Neural progenitor cell (in vitro differentiated cells): Measurements from ENCODE around the gene ERMP1. TPM values are rescaled to one million over a fixed set of nuclear protein-coding genes. Genes with fewer than 3 reads are reported as not detected.

Source experiments
- DNase-seq: peaks from one replicate; pipeline ENCODE4 v3.0.0-alpha.2; 2016; ENCODE audit warnings: low spot score
- H2AFZ ChIP-seq: fragments of 200-600 bp; sonication (generic); replicated peaks from 2 replicates; pipeline ENCODE4 v1.6.1; 2016; ENCODE audit warnings: antibody characterized with exemption
- H3F3A ChIP-seq: fragments of 200-600 bp; sonication (generic); 2 replicates; pipeline ENCODE4 v1.6.1; 2016; ENCODE audit warnings: antibody characterized with exemption, low read depth
- H3K27ac ChIP-seq: fragments of 200-600 bp; sonication (generic); 2 replicates; pipeline ENCODE4 v1.5.1; 2016; ENCODE audit warnings: mild to moderate bottlenecking
- H3K27me3 ChIP-seq: fragments of 200-600 bp; sonication (generic); 2 replicates; pipeline ENCODE4 v1.6.1; 2016; ENCODE audit warnings: mild to moderate bottlenecking, moderate library complexity
- H3K36me3 ChIP-seq: fragments of 200-600 bp; sonication (generic); 2 replicates; pipeline ENCODE4 v1.5.1; 2016
- H3K4me1 ChIP-seq: fragments of 200-600 bp; sonication (generic); 2 replicates; pipeline ENCODE4 v1.6.1; 2016; ENCODE audit warnings: mixed run types
- H3K4me2 ChIP-seq: fragments of 200-600 bp; sonication (generic); 2 replicates; pipeline ENCODE4 v1.6.1; 2016
- H3K4me3 ChIP-seq: fragments of 200-600 bp; sonication (generic); 2 replicates; pipeline ENCODE4 v1.5.1; 2016
- H3K79me2 ChIP-seq: fragments of 200-600 bp; sonication (generic); 2 replicates; pipeline ENCODE4 v1.6.1; 2016; ENCODE audit warnings: low read depth
- H3K9ac ChIP-seq: fragments of 200-600 bp; sonication (generic); 2 replicates; pipeline ENCODE4 v1.6.1; 2016
- H3K9me3 ChIP-seq: fragments of 200-600 bp; sonication (generic); 2 replicates; pipeline ENCODE4 v1.5.1; 2016; ENCODE audit warnings: low read depth
- H4K20me1 ChIP-seq: fragments of 200-600 bp; sonication (generic); 2 replicates; pipeline ENCODE4 v1.6.1; 2016; ENCODE audit warnings: low read depth
- H3K27ac Mint-ChIP-seq: 3 replicates; pipeline ENCODE4 v1.8.0; 2021; ENCODE audit warnings: mixed read lengths
- H3K27me3 Mint-ChIP-seq: 2 replicates; pipeline ENCODE4 v1.8.0; 2022; ENCODE audit warnings: low read depth, mild to moderate bottlenecking, inconsistent platforms, moderate library complexity, mixed read lengths; ENCODE audit not compliant: insufficient read depth
- H3K36me3 Mint-ChIP-seq: 3 replicates; pipeline ENCODE4 v1.8.0; 2021; ENCODE audit warnings: mixed read lengths
- H3K4me1 Mint-ChIP-seq: 3 replicates; pipeline ENCODE4 v1.8.0; 2021; ENCODE audit warnings: mixed read lengths
- H3K4me3 Mint-ChIP-seq: 3 replicates; pipeline ENCODE4 v1.8.0; 2021; ENCODE audit warnings: mild to moderate bottlenecking, moderate library complexity, mixed read lengths
- H3K9me3 Mint-ChIP-seq: 3 replicates; pipeline ENCODE4 v1.8.0; 2020; ENCODE audit warnings: mixed read lengths
- EZH2 ChIP-seq: fragments of 200-600 bp; sonication (generic); IDR thresholded peaks from 2 replicates; pipeline ENCODE4 v1.6.1; 2017; ENCODE audit warnings: antibody characterized with exemption, mild to moderate bottlenecking, moderate library complexity
- EZH2phosphoT487 ChIP-seq: fragments of 200-600 bp; sonication (generic); IDR thresholded peaks from 2 replicates; pipeline ENCODE4 v1.6.1; 2017; ENCODE audit warnings: antibody characterized with exemption
- total RNA-seq: library from RNA; depleted of rRNA; stranded (reverse); fragments of >200 nt; gene quantifications from 2 replicates; pipeline ENCODE4 v1.2.3, GENCODE V29; 2015; ENCODE audit warnings: low replicate concordance
- TF ChIP-seq, protein P1 (sequence below): fragments of 200-600 bp; sonication (generic); IDR thresholded peaks from 2 replicates; pipeline ENCODE4 v1.5.1; 2017; ENCODE audit warnings: antibody characterized with exemption, mild to moderate bottlenecking

The ERMP1 gene
- total RNA-seq, 1 donor from 2014 or later = 25.5 TPM

DNA sequence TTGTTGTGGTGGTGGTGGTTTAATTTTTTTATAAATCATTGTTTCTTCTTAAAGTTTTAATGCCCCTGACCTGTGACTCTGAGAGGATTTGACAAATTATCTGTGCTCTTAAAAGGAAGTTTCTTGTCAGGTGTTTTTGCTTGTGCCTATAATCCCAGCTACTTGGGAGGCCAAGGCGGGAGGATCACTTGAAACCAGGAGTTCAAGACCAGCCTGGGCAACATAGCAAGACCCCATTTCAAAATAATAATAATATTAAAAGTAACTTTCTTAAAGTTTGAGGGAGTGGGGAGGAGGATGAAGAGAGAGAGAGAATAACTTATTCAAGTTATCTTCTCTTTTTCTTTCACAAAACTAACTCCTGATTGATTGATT is 12.2 kb upstream of the ERMP1 start:
- Mint-ChIP-seq H3K27me3 (peaks cover 2% of the 10 kb centered on the region), H3K36me3 (no peaks in the 10 kb centered on the region), H3K27ac (no peak overlapping the region), H3K9me3 (no peaks in the 10 kb centered on the region), H3K4me1 (peaks cover 7% of the 10 kb centered on the region), H3K4me3 (no peak overlapping the region)
- no peaks in the 10 kb centered on the region for H3K9me3 ChIP-seq
- H3K4me3 ChIP-seq = no peak overlapping the region
- H3K27ac ChIP-seq = no peak overlapping the region
- no peaks in the 10 kb centered on the region for H3K27me3 ChIP-seq
- no peaks in the 10 kb centered on the region for H4K20me1 ChIP-seq
- H3F3A ChIP-seq = no peaks in the 10 kb centered on the region
- no peaks in the 10 kb centered on the region for H3K79me2 ChIP-seq
- no peak overlapping the region for H2AFZ ChIP-seq
- no peak for TF ChIP-seq EZH2phosphoT487
- TF ChIP-seq, protein P1, sequence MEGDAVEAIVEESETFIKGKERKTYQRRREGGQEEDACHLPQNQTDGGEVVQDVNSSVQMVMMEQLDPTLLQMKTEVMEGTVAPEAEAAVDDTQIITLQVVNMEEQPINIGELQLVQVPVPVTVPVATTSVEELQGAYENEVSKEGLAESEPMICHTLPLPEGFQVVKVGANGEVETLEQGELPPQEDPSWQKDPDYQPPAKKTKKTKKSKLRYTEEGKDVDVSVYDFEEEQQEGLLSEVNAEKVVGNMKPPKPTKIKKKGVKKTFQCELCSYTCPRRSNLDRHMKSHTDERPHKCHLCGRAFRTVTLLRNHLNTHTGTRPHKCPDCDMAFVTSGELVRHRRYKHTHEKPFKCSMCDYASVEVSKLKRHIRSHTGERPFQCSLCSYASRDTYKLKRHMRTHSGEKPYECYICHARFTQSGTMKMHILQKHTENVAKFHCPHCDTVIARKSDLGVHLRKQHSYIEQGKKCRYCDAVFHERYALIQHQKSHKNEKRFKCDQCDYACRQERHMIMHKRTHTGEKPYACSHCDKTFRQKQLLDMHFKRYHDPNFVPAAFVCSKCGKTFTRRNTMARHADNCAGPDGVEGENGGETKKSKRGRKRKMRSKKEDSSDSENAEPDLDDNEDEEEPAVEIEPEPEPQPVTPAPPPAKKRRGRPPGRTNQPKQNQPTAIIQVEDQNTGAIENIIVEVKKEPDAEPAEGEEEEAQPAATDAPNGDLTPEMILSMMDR = no peak
- TF ChIP-seq EZH2 = no peak
- H3K9ac ChIP-seq = no peak overlapping the region
- no peak overlapping the region for H3K4me2 ChIP-seq
- no peaks in the 10 kb centered on the region for H3K36me3 ChIP-seq
- DNase-seq = no peak
- H3K4me1 ChIP-seq = peaks cover 11% of the 10 kb centered on the region

DNA sequence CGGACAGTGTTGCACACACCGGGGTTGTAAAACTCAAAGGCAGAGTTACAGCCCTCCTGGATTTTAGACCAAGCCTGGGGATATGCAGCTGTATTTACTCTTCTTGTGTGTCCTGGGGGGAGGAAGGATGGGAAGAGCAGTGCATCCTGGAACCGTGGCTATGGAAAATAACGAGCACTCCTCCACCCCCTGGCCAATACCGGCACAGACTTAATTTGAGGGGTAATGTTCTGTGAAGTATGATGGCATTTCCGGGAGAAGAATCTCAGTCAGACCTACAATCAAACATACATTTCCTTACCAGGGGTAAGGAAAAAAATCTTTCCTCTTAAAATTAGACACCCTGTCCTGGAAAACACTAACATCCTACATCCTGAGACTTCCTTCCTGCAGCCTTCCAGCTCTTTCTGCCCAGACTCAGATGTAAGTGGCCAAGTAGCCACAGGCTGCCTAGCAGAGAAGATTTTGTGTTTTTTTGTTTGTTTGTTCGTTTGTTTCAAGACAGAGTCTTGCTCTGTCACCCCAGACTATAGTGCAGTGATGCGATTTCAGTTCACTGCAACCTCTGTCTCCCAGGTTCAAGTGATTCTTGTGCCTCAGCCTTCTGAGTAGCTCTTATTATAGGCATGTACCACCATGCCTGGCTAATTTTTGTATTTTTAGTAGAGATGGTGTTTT is 11.0 kb upstream of the ERMP1 start:
- no peak overlapping the region for H3K4me2 ChIP-seq

DNA sequence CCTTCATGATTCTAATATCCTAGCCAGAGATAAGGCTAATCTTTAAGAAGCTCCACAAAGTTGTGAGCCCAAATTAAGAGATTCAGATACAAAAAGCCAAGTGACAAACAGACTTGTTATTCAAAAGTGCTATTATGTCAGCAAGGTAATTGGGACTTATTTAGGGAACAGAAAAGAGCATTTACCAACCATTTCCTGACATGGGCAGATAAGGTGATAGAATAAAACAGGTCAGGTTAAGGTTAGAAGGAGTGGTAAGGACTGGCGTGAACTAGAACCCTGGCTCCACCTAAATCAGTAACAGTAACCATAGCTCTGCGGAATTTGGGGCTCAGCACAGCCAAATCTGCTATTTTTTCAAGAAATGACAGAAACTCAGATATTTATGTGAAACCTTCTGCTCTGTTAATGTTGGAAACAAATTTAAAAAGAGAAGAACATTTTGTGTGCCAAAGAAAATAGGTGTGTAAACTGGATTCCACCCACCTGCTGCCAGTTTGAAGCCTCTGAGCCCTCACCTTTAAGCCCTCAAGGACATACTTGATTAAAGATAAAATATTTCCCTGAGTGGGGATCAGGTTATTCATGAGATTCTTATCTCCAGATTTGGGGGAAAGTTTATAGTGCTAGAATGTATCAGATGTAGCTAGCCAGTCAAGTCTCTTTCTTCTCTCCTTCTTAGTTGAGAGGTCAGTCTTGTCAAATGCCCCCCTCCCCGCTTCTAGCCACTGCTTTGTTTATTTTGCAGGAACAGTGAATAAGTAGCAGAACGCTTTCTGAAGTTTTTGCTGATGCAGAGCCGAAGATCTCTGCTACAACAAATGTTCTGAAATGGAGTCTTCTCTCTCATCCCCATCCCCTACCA is 10.2 kb upstream of the ERMP1 start:
- Histone ChIP-seq H2AFZ (peak overlapping the region; percentile 77), H3K27me3 (no peaks in the 10 kb centered on the region)

More for the DNA sequence above, 11.0 kb upstream of the ERMP1 start:
- Histone ChIP-seq H3K36me3 (no peaks in the 10 kb centered on the region), H3K27ac (no peak overlapping the region), H3K9me3 (no peaks in the 10 kb centered on the region), H3K4me3 (no peak overlapping the region), H3F3A (no peaks in the 10 kb centered on the region), H3K9ac (no peak overlapping the region), H3K4me1 (peaks cover 11% of the 10 kb centered on the region), H3K79me2 (no peaks in the 10 kb centered on the region), H3K27me3 (no peaks in the 10 kb centered on the region), H4K20me1 (no peaks in the 10 kb centered on the region), H2AFZ (peak overlapping the region; percentile 77)
- Mint-ChIP-seq H3K36me3 (no peaks in the 10 kb centered on the region), H3K9me3 (no peaks in the 10 kb centered on the region), H3K4me1 (peaks cover 7% of the 10 kb centered on the region), H3K27me3 (peaks cover 2% of the 10 kb centered on the region), H3K27ac (no peak overlapping the region), H3K4me3 (no peak overlapping the region)
- TF ChIP-seq, protein P1 = no peak
- TF ChIP-seq EZH2 (no peak), EZH2phosphoT487 (no peak)
- DNase-seq = no peak

More for the DNA sequence above, 10.2 kb upstream of the ERMP1 start:
- Histone ChIP-seq H3K36me3 (no peaks in the 10 kb centered on the region), H3K27ac (no peak overlapping the region), H3K4me2 (no peak overlapping the region), H3K9ac (no peak overlapping the region), H3K4me3 (no peak overlapping the region), H3K4me1 (peaks cover 11% of the 10 kb centered on the region), H4K20me1 (no peaks in the 10 kb centered on the region), H3F3A (no peaks in the 10 kb centered on the region), H3K79me2 (no peaks in the 10 kb centered on the region), H3K9me3 (no peaks in the 10 kb centered on the region)
- peaks cover 7% of the 10 kb centered on the region for H3K4me1 Mint-ChIP-seq
- no peak for DNase-seq
- no peaks in the 10 kb centered on the region for H3K36me3 Mint-ChIP-seq
- H3K9me3 Mint-ChIP-seq = no peaks in the 10 kb centered on the region
- no peak overlapping the region for H3K27ac Mint-ChIP-seq
- peaks cover 2% of the 10 kb centered on the region for H3K27me3 Mint-ChIP-seq
- no peak overlapping the region for H3K4me3 Mint-ChIP-seq
- TF ChIP-seq EZH2 (no peak), EZH2phosphoT487 (no peak)
- TF ChIP-seq, protein P1 = no peak
